GM11168 (cell line): Measurements from ENCODE around the gene SEBOX.

Experiments used
- in situ Hi-C: fragments of 300-500 bp; cut with MboI; formaldehyde crosslinking; loops from one replicate; pipeline ENCODE4 v1.12.0; 2022; ENCODE audit warnings: low sequenced_read_pairs; ENCODE audit not compliant: unreplicated experiment

The SEBOX gene

DNA sequence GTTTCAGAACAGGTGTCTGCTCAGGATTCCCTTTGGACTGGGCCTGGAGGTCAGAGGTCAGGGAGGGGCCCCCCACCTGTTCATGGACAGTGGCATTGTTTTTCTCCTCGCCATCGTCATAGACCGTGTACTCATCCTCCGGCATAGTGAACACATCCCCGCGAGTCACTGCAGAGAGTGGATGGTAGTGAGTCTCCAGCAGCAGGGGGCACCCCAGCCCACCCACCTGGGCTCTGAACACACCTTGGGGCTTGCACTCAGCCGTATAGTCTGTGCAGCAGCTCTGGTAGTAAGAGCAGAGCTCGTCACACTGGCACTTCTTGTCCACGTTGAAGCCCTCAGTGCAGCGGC lies 4.7 kb upstream of the SEBOX start:
- in situ Hi-C loops: no loop called here

DNA sequence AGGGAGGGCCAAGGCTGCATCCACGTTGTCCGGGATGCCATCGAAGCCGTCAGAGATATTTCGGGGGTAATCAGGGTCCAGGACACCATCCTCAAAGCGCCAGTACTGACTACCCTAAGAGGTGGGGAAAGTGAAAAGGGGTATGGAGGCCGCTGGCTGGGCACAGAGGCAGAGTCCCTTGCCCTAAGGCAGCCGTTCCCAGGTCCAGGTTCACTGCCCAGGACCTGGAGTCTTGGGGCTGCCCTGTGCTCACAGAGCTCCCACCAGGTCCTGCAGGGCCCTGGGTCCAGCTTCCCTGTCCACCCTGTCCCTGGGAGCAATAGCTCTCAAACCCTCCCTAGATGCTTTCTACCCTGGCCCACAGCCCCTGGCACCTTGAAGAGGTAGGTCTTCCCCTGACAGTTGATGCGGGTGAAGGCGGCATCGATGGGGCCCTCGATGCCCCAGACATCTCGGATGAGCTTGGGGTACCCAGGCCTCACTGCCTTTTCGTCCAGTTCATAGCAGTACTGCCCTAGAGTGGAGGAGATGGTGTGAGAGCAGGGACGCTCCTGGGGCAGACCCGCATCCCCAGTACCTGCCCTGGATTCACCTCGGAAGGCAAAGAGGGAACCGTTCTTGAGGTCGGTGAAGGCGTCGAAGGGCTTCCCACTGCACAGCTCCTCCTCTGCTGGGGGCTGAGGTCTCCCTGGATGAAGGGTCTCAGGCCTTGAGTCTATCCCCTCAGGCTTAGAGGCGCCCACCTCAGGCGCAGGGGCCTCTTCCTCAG lies 4.1 kb upstream of the SEBOX start:
- in situ Hi-C loops: no loop called here

DNA sequence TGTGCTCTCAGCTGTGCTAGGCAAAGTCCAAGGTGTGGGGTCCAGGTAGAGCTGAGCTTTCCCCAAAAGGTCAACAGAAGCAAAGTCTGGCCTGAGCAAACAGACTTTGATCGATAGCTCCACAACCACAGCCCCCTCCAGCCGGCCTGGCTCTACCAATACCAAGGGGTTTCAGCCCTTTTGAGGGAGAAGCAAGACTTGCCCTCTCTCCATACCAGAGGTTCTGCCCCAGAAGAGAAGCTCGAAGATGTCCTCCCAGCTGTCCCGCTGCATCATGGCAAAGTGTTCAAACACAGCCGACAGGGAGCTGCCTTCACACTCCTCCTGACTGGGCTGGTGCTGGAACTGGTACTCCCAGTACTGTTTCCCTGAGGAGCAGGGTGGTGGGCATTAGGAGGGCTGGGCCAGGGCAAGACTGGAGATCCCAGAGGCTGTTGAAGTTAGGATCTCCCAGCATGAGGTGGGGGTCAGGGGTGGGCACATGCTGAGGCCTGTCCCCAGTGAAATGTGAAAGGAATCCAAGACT lies 3.4 kb upstream of the SEBOX start:
- in situ Hi-C loops: no loop called here

DNA sequence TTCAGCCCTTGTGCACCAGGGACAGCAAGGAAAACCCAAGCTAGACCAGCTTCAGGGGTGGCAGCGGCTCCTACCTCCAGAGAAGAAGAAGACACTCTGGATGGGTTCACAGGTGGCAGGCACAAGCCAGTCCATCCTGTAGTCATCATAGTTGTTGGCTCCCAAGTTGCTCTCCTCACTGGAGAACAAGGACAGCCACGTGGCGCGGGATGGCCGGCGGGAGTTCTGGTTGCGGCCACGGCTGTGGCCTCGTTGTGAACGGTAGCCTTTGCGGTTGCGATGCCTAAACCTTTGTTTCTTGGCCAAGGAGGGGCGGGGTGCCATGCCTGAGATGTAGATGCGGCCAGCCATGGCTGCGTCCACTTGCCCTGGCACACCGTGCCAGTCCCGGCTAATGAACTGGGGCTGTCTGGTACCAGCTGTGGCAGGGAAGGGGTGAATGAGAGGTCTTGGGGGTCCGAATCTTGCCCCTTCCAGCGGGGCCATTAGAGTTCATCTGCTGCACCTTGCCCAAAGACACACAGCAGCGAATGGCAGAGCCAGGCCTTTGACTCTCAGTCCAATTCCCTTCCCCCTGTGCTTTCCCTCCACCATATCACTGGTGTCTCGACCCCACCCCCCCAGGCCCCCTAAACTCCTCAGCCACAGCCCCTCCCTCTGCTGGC lies 2.8 kb upstream of the SEBOX start:
- in situ Hi-C loops: no loop called here

DNA sequence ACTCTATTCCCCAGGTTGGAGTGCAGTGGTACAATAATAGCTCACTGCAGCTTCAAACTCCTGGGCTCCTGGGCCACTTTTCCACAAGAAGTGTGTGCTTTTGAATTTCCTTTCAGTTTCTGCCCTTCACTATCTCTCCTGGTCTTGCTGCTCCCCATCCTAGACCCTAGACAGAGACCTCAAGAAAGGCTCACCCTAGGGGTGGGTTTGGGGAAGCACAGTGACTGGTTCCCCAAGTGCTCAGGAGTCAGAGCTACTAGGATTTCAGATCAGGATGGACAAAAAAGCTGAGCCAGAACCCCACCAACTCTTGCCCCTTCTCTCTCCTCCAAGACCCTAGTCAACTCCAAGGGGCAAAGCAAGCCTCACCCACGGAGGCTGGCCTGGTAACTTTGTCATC lies 1.6 kb upstream of the SEBOX start:
- in situ Hi-C loops: no loop called here

DNA sequence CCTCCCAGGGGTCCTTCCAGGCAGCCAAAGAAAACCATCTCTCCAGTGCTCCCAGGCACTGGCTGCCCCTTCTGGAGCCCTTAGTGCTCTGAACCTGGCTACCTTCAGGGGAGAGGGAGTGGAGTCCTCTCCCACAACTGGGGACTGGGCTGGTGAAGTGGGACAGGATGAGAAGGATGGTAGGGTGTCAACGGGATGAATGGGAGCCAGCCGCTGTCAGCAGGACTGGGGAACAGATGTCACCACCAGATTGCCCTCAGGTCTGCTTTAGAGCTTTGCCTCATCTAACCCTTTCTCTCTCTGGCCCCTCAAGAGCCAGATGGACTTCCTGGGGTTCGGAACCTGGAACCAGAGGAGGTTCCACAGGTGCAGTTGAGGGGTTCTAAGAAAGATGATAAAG lies 488 bp upstream of the SEBOX start:
- in situ Hi-C loops: no loop called here

DNA sequence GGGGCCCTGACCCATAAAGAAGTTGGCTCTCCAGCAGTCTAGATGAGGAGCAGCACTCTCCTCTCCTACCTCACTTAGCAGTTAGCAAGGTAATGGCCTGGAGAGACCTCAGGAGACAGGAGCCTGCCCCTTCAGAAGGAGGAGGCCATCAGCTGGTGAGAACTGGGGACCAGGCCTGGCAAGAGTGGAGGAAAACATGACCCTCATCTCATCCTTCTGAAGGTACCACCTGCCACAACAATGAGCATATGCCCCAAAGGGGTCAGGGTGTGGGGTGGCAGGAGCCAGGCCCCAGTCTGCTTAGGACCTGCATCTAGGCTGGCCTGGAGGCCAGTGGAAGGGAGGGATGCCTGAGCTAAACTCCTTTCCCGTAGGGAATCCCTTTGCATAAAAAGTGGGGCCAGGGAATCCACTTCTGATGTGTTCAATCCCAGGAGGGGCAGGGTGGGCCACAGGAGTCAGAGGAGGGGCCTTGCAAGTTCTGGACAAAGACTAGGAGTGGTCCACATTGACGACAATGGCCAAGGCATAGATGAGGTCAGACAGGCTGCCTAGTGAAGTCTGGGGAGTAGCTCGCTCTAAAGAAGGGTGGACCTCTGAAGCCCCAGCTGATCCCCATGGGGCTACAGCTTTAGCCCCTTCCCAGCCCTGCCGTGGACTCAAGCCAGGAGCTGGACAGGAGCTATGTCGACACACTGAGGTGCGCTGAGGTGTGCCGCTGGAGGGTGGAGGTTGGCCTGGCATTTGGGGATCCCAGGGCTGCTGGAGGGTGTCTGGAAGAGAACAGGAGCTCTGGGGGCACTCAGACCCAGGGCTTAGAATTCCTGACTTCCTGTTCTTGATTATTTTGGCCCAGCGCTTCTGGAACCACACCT lies 986 bp downstream of the SEBOX start:
- in situ Hi-C loops: no loop called here

DNA sequence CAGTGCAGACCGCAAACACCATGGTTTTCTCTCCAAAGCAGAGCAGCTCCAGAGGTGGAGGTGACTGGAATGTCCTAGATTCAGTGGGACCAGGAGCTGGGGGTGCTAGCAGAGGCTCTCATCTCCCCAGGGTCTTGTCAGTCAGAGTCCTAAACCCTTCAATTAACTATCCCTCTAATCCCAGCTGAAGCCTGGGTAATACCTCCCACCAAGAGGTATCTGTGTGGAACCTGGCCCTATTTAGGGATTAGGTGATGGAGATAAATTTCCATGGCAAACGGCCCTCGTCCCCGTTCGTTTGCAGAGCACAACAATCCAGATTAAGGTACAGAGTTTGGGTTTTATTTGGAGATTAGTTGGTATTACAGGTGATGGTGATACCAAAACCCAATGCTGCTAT lies 1.8 kb downstream of the SEBOX start:
- in situ Hi-C loops: no loop called here

DNA sequence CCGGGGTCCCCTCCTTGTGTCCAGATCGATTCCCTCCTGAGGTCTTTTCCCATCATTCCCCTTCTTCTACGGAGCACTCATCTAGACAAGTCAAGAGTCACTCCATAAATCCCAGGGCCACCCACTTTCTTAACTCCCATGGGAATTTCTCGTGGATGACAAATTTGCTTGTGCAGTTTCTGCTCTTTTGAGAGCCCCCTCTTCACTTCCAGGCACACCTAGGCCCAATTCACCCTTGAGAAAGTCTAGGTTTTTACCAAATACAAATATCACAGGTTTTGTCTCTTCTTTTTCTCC lies 7.2 kb downstream of the SEBOX start:
- in situ Hi-C loops: no loop called here

DNA sequence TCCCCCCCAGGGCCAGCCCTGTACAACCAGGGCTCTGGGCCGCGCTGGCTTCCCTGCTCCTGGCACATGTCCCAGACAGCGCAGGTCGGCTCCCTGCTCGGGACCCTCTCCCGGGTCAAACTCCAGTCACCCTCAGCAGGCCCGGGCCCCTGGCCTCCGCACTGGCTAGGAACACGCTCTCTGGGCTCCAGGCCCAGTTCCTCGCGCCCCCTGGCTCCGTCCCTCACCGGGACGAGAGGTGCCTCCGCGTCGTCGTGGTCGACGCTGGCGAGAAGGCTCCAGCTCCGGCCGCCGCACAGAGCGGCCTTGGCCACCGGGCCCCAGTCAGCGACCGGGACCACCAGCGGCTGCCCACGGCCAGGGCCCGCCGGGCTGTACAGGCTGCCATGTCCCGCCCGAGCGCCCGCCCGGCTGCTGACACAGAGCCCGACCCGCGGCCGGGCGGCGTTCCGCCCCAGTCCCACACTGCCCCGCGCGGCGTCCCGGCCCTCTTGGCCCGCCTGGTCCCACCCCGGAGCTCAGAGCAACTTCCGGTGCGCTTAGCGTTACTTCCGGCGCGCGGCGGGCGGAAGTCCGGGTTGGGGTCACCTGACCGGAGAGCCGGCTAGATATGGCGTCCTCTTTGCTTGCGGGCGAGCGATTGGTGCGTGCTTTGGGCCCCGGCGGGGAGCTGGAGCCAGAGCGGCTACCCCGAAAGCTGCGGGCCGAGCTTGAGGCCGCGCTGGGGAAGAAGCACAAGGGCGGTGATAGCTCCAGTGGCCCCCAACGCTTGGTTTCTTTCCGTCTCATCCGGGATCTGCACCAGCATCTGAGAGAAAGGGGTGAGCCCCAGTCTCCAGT lies 7.7 kb downstream of the SEBOX start, which contains the start of gene POLDIP2:
POLDIP2 (minus strand) TSS at position 467 of the 840 bp plus-strand sequence; CDS start at position 388, 79 bp downstream.
- in situ Hi-C loops: no loop called here

DNA sequence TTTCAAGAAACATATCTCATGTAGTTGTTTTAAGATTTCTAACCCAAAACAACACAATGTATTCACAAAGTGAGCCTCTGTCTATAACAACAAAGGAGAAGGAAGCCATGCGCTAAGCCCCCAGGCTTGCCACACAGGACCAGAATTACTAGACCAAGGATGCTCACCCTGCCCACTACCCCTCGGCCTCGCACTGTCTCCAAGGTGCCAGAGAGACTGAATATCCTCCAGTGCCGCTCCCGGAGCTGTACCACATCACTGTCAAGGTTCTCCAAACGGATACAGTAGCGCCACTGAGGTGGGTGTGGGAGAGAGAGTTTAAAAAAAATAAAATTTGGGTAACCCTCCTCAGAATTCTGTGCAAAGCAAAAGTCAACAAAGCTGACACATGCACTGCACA lies 14.7 kb downstream of the SEBOX start:
- in situ Hi-C loops: no loop called here

DNA sequence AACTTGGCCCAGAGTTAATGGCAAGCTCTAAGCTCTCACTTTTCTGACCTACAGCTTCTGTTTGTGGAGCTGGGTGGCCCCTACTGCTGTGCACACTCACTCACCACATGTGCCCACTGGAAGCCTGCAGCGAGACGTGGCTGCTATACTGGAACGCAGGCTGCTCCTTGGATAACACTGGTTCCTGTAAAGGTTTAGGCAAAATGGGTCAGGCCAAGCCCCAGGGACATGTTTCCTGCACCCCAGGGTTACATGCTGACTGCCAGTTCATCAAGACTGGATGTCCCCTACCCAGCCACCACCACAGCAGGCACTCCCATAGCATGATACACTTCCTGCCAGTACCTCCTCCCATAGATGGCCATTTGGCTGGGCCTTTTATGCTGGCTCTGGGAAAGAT lies 16.0 kb downstream of the SEBOX start:
- in situ Hi-C loops: no loop called here

DNA sequence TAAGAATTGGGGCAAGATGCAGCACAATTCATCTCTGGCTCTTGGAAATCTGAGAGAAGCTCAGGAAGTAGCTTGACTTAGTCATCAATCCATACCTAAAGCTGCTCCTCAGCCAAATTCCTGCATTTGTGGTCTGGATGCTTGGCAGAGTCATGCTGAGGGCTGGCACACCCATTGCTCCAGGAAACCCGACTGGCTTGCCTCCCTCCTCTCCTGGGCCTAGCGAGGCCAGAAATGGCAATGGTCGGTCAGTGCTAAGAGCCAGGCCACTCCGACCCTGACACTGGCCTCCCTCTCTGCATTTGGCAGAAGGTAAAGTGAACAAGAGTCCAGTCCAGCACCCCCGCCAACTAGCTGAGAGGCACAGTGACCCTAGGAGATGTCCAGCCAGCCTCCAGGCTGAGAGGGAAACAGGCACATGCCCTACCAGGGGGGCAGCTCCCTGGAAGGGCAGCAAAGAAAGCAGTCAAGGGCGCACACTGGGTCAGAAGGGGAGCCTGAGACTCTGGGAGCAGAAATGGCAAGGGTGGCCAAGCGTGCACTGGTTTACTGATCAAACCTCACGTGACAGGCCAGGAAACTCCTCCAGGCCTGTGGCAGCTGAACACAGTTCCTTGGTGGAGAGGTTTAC lies 17.6 kb downstream of the SEBOX start:
- in situ Hi-C loops: no loop called here

DNA sequence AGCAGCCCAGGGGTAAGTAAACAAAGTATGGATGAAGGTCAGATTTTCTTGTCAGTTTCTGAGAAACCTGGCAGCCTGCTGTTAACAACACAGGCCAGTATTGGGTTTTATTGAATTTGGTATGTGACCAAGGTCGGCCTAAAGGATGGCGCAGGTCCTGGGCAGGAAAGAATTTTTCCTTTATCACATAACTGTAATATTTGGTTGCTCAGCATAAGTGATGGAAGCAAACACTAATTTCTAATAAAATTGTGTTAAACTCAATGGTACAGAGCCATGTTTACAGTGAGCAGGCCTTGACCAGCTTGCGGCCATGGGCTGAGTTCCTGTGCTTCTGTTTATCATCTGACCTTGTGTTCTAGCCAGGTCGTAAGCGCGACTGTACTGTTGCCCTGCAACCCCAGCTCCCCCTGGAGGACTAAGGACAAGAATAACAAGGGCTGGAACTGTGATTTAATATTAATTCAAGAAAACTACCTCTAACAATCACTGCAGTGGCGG lies 18.2 kb downstream of the SEBOX start:
- in situ Hi-C loops: no loop called here

DNA sequence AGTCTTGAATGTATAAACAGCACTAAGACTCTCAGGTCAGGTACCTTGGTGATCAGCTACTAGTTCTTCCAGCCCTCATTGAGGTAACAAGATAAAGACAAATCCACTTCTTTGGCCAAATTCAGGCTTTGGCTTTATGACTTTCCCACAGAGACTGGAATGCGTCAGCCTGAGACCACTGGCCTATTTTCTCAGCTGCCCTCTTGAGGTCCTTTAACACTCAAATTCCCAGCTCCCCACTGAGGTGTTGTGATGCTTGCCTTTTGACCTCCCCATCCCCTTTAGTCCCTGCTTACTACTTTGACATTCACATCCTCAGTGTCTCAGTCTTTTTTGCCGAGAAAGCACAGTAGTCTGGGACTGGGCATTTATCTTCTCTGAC lies 18.8 kb downstream of the SEBOX start:
- in situ Hi-C loops: no loop called here

DNA sequence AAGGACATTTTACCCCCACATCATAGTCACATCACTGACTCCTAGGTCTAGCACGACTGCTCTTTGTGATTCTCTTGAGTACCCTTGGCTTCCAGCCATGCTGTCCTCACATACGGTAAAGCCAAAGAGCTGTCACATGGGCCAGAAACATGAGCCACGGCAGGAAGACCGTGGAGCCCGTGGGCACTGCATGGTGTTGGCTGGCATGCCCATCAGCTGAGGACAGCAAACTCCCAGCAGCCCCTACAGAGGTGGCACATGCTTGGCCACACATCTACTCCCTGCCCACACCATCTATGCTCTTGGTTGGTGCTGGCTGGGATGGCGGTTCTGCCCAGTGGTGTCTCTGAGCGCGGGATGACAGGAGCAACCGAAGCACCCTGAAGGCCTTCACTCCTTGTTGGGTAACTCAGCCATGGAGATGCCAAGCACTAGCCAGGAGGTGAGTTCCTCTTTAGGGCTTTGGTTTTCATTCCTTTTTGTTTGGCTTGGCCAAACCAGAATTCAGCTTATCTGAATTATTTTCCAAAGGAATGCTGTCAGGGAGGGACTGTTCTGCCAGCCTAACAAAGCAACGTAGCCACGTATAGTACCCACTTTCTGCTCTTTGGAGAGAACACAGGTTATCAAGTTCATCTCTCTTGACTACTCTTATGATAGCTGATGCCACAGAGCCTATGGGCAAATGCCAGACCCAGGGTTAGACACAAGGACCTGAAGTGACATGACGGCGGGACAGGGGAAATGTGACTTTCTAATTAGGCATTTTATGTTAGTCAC lies 19.4 kb downstream of the SEBOX start:
- in situ Hi-C loops: no loop called here

DNA sequence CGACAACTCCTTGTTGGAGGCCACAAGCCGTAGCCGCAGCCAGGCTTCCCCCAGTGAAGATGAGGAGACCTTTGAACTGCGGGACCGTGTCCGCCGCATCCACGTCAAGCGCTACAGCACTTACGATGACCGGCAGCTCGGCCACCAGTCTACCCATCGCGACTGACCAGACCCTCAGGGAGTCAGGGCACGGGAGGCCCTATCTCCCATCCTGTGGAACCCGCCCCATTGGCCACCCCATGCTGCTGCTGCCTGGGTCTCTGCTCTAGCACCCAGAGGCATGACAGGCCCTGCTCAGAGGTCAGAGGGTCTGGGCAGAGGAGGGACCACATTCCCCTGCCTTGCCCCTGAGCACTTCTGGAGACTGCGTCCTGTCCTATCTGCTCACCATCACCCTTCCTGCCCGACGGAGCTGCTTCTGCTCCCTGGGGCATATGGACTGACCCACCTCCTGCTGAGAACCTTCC lies 20.5 kb downstream of the SEBOX start:
- in situ Hi-C loops: no loop called here

DNA sequence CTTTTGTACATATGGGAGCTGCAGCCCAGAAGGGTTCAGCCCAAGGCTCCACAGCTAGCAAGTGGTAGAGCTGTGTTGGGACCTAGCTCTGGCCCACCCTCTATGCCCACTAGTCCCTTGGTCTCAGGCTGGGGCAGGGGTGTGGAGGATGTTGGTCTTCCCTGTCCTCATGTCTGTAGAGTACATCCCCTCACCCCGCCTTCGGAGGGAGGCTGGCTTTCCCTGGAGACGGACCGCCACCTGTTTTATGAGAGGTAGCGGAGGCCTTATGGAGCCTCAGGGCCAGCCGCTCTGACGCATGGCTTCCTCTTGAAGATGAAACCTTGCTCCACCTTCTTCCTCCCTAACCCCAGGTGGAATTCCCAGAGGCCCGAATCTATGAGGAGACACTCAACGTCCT lies 21.0 kb downstream of the SEBOX start:
- in situ Hi-C loops: no loop called here

DNA sequence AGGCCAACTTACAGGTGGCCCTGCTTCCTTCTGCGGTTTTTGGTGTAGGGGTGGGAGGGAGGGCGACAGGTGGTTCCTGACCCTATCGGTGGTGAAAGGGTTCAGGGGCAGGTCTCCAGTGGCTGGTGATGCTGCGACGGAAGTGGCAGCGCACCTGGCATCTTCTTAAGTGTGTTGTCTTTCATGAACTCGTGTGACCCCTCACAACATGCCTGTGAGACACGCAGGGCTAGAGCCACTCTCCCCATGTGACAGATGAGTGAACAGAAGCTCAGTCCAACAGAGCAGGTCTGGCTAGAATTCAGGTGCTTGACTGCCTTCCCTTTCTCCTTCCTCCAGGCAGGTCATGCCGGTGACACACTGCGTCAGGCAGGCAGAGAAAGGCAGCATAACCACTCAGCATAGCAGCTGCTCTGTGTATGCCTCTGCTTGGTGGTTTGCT lies 21.5 kb downstream of the SEBOX start:
- in situ Hi-C loops: no loop called here
